ENCODE data around the gene HNF4A. TPM values are rescaled to one million over a fixed set of nuclear protein-coding genes. Genes with fewer than 3 reads are reported as not detected.
A peak's percentile ranks its signal among the peaks of the same experiment; 100 is the strongest.

Gene HNF4A
- total RNA-seq, 1 donor: not detected

GRCh38 chr20:44403194-44404112, 48.0 kb downstream of the HNF4A start:
- H3K36me3 ChIP-seq (ENCODE audit: insufficient read depth, low read length): no peaks in the 10 kb centered on the region
- DNase-seq (ENCODE audit: insufficient read length, low spot score, missing footprints): peak; percentile 62
- H3K27me3 ChIP-seq (ENCODE audit: insufficient read depth, low read length): peaks cover 4% of the 10 kb centered on the region
- no peak for TF ChIP-seq CTCF (IDR thresholded peaks at IDR 0.05; ENCODE audit: extremely low read depth, low read depth, low read length)
- H4K20me1 ChIP-seq (ENCODE audit: insufficient read depth, low read length): no peaks in the 10 kb centered on the region
- H3K79me2 ChIP-seq (ENCODE audit: insufficient read depth, low read length): no peaks in the 10 kb centered on the region
- no peak overlapping the region for H3K4me2 ChIP-seq (ENCODE audit: insufficient read depth, low read length)
- H3K4me1 ChIP-seq (ENCODE audit: insufficient read depth, low read length): peaks cover 12% of the 10 kb centered on the region
- H3K27ac ChIP-seq (ENCODE audit: low read depth, low read length): no peak overlapping the region
- H3K9me3 ChIP-seq (ENCODE audit: low read depth, low read length): no peaks in the 10 kb centered on the region
- no peak overlapping the region for H3K4me3 ChIP-seq (ENCODE audit: insufficient read depth, low read length)
- no peak overlapping the region for H2AFZ ChIP-seq (ENCODE audit: low read length)

GRCh38 chr20:44404204-44405181, 49.0 kb downstream of the HNF4A start:
- Histone ChIP-seq H3K4me2 (ENCODE audit: insufficient read depth, low read length) (no peak overlapping the region), H3K27ac (ENCODE audit: low read depth, low read length) (no peak overlapping the region), H4K20me1 (ENCODE audit: insufficient read depth, low read length) (no peaks in the 10 kb centered on the region), H3K27me3 (ENCODE audit: insufficient read depth, low read length) (peaks cover 4% of the 10 kb centered on the region), H3K4me3 (ENCODE audit: insufficient read depth, low read length) (no peak overlapping the region), H2AFZ (ENCODE audit: low read length) (no peak overlapping the region), H3K9me3 (ENCODE audit: low read depth, low read length) (no peaks in the 10 kb centered on the region), H3K4me1 (ENCODE audit: insufficient read depth, low read length) (peaks cover 21% of the 10 kb centered on the region), H3K36me3 (ENCODE audit: insufficient read depth, low read length) (no peaks in the 10 kb centered on the region), H3K79me2 (ENCODE audit: insufficient read depth, low read length) (no peaks in the 10 kb centered on the region)
- TF ChIP-seq CTCF (IDR thresholded peaks at IDR 0.05; ENCODE audit: extremely low read depth, low read depth, low read length): no peak
- no peak for DNase-seq (ENCODE audit: insufficient read length, low spot score, missing footprints)

- no peak for TF ChIP-seq CTCF (IDR thresholded peaks at IDR 0.05; ENCODE audit: extremely low read depth, low read depth, low read length)
- H3K4me1 ChIP-seq (ENCODE audit: insufficient read depth, low read length): peaks cover 23% of the 10 kb centered on the region
Observed at GRCh38 chr20:44405257-44405656, 49.8 kb downstream of the HNF4A start.

More at GRCh38 chr20:44405257-44405656, 49.8 kb downstream of the HNF4A start:
- DNase-seq (ENCODE audit: insufficient read length, low spot score, missing footprints): peak; percentile 76
- Histone ChIP-seq H3K27me3 (ENCODE audit: insufficient read depth, low read length) (no peaks in the 10 kb centered on the region), H2AFZ (ENCODE audit: low read length) (no peak overlapping the region), H3K4me3 (ENCODE audit: insufficient read depth, low read length) (no peak overlapping the region), H3K4me2 (ENCODE audit: insufficient read depth, low read length) (no peak overlapping the region), H3K36me3 (ENCODE audit: insufficient read depth, low read length) (no peaks in the 10 kb centered on the region), H4K20me1 (ENCODE audit: insufficient read depth, low read length) (no peaks in the 10 kb centered on the region), H3K27ac (ENCODE audit: low read depth, low read length) (no peak overlapping the region), H3K79me2 (ENCODE audit: insufficient read depth, low read length) (no peaks in the 10 kb centered on the region), H3K9me3 (ENCODE audit: low read depth, low read length) (no peaks in the 10 kb centered on the region)
